IMR-90 (cell line): ENCODE measurements around the gene ZDHHC6. TPM values are rescaled to one million over a fixed set of nuclear protein-coding genes. Genes with fewer than 3 reads are reported as not detected.

Experiments used
- ATAC-seq: fragments of 200-7000 bp; cut with Tn5 transposase; 2 replicates; pipeline ENCODE4 v1.9.1; 2020; ENCODE audit warnings: low read depth, mild to moderate bottlenecking, moderate library complexity
- BruUV-seq: library from RNA; stranded (reverse); fragments of 400-500 nt; replicated peaks from 2 replicates; lab custom pipeline; 2021; lab: Mats Ljungman, UMichigan
- CTCF ChIA-PET: fragments of 300-600 bp; formaldehyde crosslinking; extraction: SDS; loops from one replicate; lab custom pipeline; 2021; ENCODE audit warnings: antibody characterized with exemption; lab: Yijun Ruan, JAX
- POLR2A ChIA-PET: fragments of 300-600 bp; sonication (Branson Sonifier 250); formaldehyde crosslinking; loops from one replicate; lab custom pipeline; 2022; ENCODE audit warnings: antibody characterized with exemption; ENCODE audit not compliant: unreplicated experiment; lab: Charles Lee
- DNase-seq: peaks from one replicate; pipeline ENCODE4 v3.0.0; 2013
- H2AFZ ChIP-seq: replicated peaks from 2 replicates; pipeline ENCODE3; 2013; ENCODE audit warnings: low read length, mild to moderate bottlenecking; ENCODE audit not compliant: poor library complexity
- H2AK5ac ChIP-seq: 2 replicates; pipeline ENCODE4 v1.6.1; 2013; ENCODE audit warnings: low read depth, low read length, inconsistent platforms
- H2AK9ac ChIP-seq: replicated peaks from 2 replicates; pipeline ENCODE3; 2013; ENCODE audit warnings: mild to moderate bottlenecking, low read depth, low read length, moderate library complexity; ENCODE audit not compliant: poor library complexity
- H2BK120ac ChIP-seq: 2 replicates; pipeline ENCODE4 v1.6.1; 2013; ENCODE audit warnings: low read depth, low read length, inconsistent platforms
- H2BK15ac ChIP-seq: 3 replicates; pipeline ENCODE4 v1.6.1; 2013; ENCODE audit warnings: low read depth, low read length, inconsistent platforms
- H2BK20ac ChIP-seq: 2 replicates; pipeline ENCODE4 v1.6.1; 2013; ENCODE audit warnings: low read depth, mild to moderate bottlenecking, inconsistent platforms, low read length, moderate library complexity
- H2BK5ac ChIP-seq: 2 replicates; pipeline ENCODE4 v1.6.1; 2013; ENCODE audit warnings: mild to moderate bottlenecking, low read depth, low read length, inconsistent platforms; ENCODE audit not compliant: poor library complexity, severe bottlenecking
- H3K14ac ChIP-seq: replicated peaks from 2 replicates; pipeline ENCODE4 v1.6.1; 2013; ENCODE audit warnings: low read depth, low read length, inconsistent platforms
- H3K18ac ChIP-seq: 2 replicates; pipeline ENCODE4 v1.6.1; 2013; ENCODE audit warnings: low read depth, low read length, control low read depth
- H3K23ac ChIP-seq: 2 replicates; pipeline ENCODE4 v1.6.1; 2013; ENCODE audit warnings: low read depth, low read length, inconsistent platforms
- H3K27ac ChIP-seq: 2 replicates; pipeline ENCODE4 v1.5.1; 2013; ENCODE audit warnings: mild to moderate bottlenecking, control low read depth, low read length; ENCODE audit not compliant: insufficient read depth
- H3K27me3 ChIP-seq: 2 replicates; pipeline ENCODE4 v1.6.1; 2013; ENCODE audit warnings: low read length; ENCODE audit not compliant: control insufficient read depth, insufficient read depth
- H3K36me3 ChIP-seq: 2 replicates; pipeline ENCODE4 v1.6.1; 2013; ENCODE audit warnings: low read length, mixed read lengths; ENCODE audit not compliant: control insufficient read depth, insufficient read depth
- H3K4ac ChIP-seq: 2 replicates; pipeline ENCODE4 v1.6.1; 2013; ENCODE audit warnings: low read depth, low read length, inconsistent platforms
- H3K4me1 ChIP-seq: 2 replicates; pipeline ENCODE4 v1.6.1; 2013; ENCODE audit warnings: low read length, mixed read lengths; ENCODE audit not compliant: control insufficient read depth, insufficient read depth
- H3K4me2 ChIP-seq: 2 replicates; pipeline ENCODE4 v1.6.1; 2013; ENCODE audit warnings: low read depth, mild to moderate bottlenecking, control low read depth, low read length, moderate library complexity
- H3K4me3 ChIP-seq: 2 replicates; pipeline ENCODE4 v1.5.1; 2013; ENCODE audit warnings: low read depth, mild to moderate bottlenecking, control low read depth, low read length, moderate library complexity; ENCODE audit not compliant: insufficient read depth
- H3K56ac ChIP-seq: 2 replicates; pipeline ENCODE4 v1.6.1; 2013; ENCODE audit warnings: low read length, inconsistent platforms; ENCODE audit not compliant: insufficient read depth; ENCODE audit errors: extremely low read depth
- H3K79me1 ChIP-seq, 2 experiments: 2 replicates each; pipeline ENCODE4 v1.6.1; 2013; ENCODE audit warnings: low read length in 2 of 2, inconsistent platforms in 1 of 2, low read depth in 1 of 2
- H3K9ac ChIP-seq: 2 replicates; pipeline ENCODE4 v1.6.1; 2013; ENCODE audit warnings: low read depth, low read length, control low read depth
- H3K9me1 ChIP-seq: 2 replicates; pipeline ENCODE4 v1.6.1; 2013; ENCODE audit warnings: low read length, inconsistent platforms; ENCODE audit not compliant: insufficient read depth
- H3K9me3 ChIP-seq: 2 replicates; pipeline ENCODE4 v1.6.1; 2013; ENCODE audit warnings: low read length; ENCODE audit not compliant: control insufficient read depth, insufficient read depth
- H4K20me1 ChIP-seq: 2 replicates; pipeline ENCODE4 v1.6.1; 2013; ENCODE audit warnings: low read length, inconsistent platforms; ENCODE audit not compliant: insufficient read depth
- H4K5ac ChIP-seq: 2 replicates; pipeline ENCODE4 v1.6.1; 2013; ENCODE audit warnings: mild to moderate bottlenecking, low read depth, low read length, control low read depth
- H4K8ac ChIP-seq, 2 experiments: 2 replicates each; pipeline ENCODE4 v1.6.1; 2013; ENCODE audit warnings: low read depth in 2 of 2, low read length in 2 of 2, control low read depth in 1 of 2, inconsistent platforms in 1 of 2
- H4K91ac ChIP-seq: 2 replicates; pipeline ENCODE4 v1.6.1; 2013; ENCODE audit warnings: low read depth, low read length, inconsistent platforms; ENCODE audit not compliant: insufficient read depth
- CEBPB ChIP-seq: IDR thresholded peaks from 2 replicates; pipeline ENCODE4 v1.6.1; 2012; ENCODE audit warnings: low read depth, low read length, improper control_type of control experiment
- CHD1 ChIP-seq: IDR thresholded peaks from 2 replicates; pipeline ENCODE4 v1.6.1; 2012; ENCODE audit warnings: low read depth, low read length, improper control_type of control experiment
- FOS ChIP-seq: fragments of 150-350 bp; IDR thresholded peaks from 2 replicates; pipeline ENCODE4 v1.6.1; 2016; ENCODE audit warnings: low read depth, low read length
- MAFK ChIP-seq: IDR thresholded peaks from 2 replicates; pipeline ENCODE4 v1.6.1; 2012; ENCODE audit warnings: low read depth, low read length, improper control_type of control experiment
- MAZ ChIP-seq: IDR thresholded peaks from 2 replicates; pipeline ENCODE4 v1.6.1; 2012; ENCODE audit warnings: low read depth, mild to moderate bottlenecking, low read length, improper control_type of control experiment, moderate library complexity, borderline replicate concordance
- MXI1 ChIP-seq: IDR thresholded peaks from 2 replicates; pipeline ENCODE4 v1.6.1; 2012; ENCODE audit warnings: low read depth, mild to moderate bottlenecking, low read length, moderate library complexity, borderline replicate concordance
- NFE2L2 ChIP-seq: fragments of 150-350 bp; IDR thresholded peaks from 2 replicates; pipeline ENCODE4 v1.6.1; 2016; ENCODE audit warnings: low read depth, mild to moderate bottlenecking, low read length
- RCOR1 ChIP-seq: IDR thresholded peaks from 2 replicates; pipeline ENCODE4 v1.6.1; 2012; ENCODE audit warnings: mild to moderate bottlenecking, low read length, improper control_type of control experiment; ENCODE audit not compliant: insufficient replicate concordance
- RFX5 ChIP-seq: IDR thresholded peaks from 2 replicates; pipeline ENCODE4 v1.8.0; 2012; ENCODE audit warnings: low read depth, mild to moderate bottlenecking, low read length, moderate library complexity
- WGBS, 2 experiments: methylation state at CpG; one replicate each; pipeline versions ENCODE4 v1.1.5 to v1.1.7; 2013; ENCODE audit warnings: missing lambda C conversion rate in 2 of 2; ENCODE audit not compliant: insufficient read length in 1 of 2; ENCODE audit errors: extremely low coverage in 2 of 2; 5-methylcytosine and 5-hydroxymethylcytosine counted together
- dilution Hi-C: fragments of 300-500 bp; cut with HindIII; formaldehyde crosslinking; loops from one replicate; pipeline ENCODE4 v1.14.3; 2018; ENCODE audit warnings: low sequenced_read_pairs; ENCODE audit not compliant: unreplicated experiment
- in situ Hi-C: fragments of 300-500 bp; cut with MboI; formaldehyde crosslinking; loops from 3 replicates; pipeline ENCODE4 v1.14.3; 2019; ENCODE audit warnings: low sequenced_read_pairs, inconsistent platforms, mixed read lengths
- intact Hi-C: fragments of 100-400 bp; cut with micrococcal nuclease; formaldehyde crosslinking; loops from 2 replicates; pipeline ENCODE4 v1.10.0; 2022
- polyA plus RNA-seq, 3 experiments: library from polyadenylated mRNA; depleted of rRNA; stranded (reverse); fragments of >200 nt; gene quantifications; 2 replicates each; pipeline ENCODE4 v1.2.3, GENCODE V29; 2012; ENCODE audit warnings: low replicate concordance in 1 of 3
- total RNA-seq: library from RNA; depleted of rRNA; stranded (reverse); fragments of >200 nt; gene quantifications from 2 replicates; pipeline ENCODE4 v1.2.3, GENCODE V29; 2012
- TF ChIP-seq, protein P1 (sequence below): fragments of 150-350 bp; IDR thresholded peaks from 2 replicates; pipeline ENCODE4 v1.6.1; 2017; ENCODE audit warnings: mild to moderate bottlenecking, antibody characterized with exemption, low read length, low read depth

Gene ZDHHC6
- total and polyA plus RNA-seq, 2 of the 4 experiments (the other 2 are of a cell fraction): 17.4 to 21.6 TPM

DNA sequence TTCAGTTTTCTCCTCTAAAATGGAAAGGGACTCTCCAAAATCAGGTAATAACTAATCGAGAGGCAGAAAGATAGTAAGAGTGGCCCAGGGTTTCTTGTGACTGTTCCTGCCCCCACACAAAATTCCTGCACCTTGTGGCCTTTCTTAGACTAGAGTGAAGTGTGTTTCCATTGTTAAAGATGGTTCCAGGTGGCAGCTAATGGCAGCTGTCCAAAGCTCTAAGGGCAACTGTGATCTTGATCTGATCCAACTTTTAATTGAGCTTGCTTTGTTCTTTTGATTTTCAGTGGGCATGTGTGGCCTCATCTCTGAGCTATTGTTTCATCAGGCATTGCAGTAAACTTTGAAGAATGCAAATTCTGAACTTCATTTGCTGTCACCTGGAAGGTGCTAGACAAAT is 53.4 kb downstream of the ZDHHC6 start:
- WGBS, 2 experiments: no CpG with 5 or more reads among the region's 1 CpG

More for the DNA sequence above, 53.4 kb downstream of the ZDHHC6 start:
- 0 out of 2 replicates have a peak, but pooled peaks cover 5% of the 10 kb centered on the region for H3K9me1 ChIP-seq
- peaks cover 7% of the 10 kb centered on the region for H3K4me1 ChIP-seq
- no peak overlapping the region for H3K14ac ChIP-seq
- H2BK15ac ChIP-seq: no peak overlapping the region
- H3K27ac ChIP-seq: no peak overlapping the region
- intact Hi-C loops: no loop called here
- no peak overlapping the region for H4K91ac ChIP-seq
- dilution Hi-C loops: no loop called here
- H2AK5ac ChIP-seq: no peak overlapping the region
- no peak overlapping the region for H4K5ac ChIP-seq
- TF ChIP-seq MXI1: no peak
- no peak for TF ChIP-seq RFX5
- TF ChIP-seq, protein P1, sequence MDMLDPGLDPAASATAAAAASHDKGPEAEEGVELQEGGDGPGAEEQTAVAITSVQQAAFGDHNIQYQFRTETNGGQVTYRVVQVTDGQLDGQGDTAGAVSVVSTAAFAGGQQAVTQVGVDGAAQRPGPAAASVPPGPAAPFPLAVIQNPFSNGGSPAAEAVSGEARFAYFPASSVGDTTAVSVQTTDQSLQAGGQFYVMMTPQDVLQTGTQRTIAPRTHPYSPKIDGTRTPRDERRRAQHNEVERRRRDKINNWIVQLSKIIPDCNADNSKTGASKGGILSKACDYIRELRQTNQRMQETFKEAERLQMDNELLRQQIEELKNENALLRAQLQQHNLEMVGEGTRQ: no peak
- TF ChIP-seq MAFK: no peak
- no peak for TF ChIP-seq RCOR1
- no peak for TF ChIP-seq FOS
- no peak for TF ChIP-seq CHD1
- TF ChIP-seq MAZ: no peak
- TF ChIP-seq NFE2L2: no peak
- TF ChIP-seq CEBPB: no peak
- no peak overlapping the region for H3K9ac ChIP-seq
- no peak overlapping the region for H3K18ac ChIP-seq
- CTCF ChIA-PET: no interaction called here
- no peak overlapping the region for H2BK5ac ChIP-seq
- H4K20me1 ChIP-seq: no peaks in the 10 kb centered on the region
- H3K4me3 ChIP-seq: no peak overlapping the region
- H2AFZ ChIP-seq: no peak overlapping the region
- H3K36me3 ChIP-seq: no peaks in the 10 kb centered on the region
- H3K79me1 ChIP-seq: no peaks in the 10 kb centered on the region
- DNase-seq (no peak), ATAC-seq (no peak)
- H3K56ac ChIP-seq: no peak overlapping the region
- H3K27me3 ChIP-seq: peaks cover 5% of the 10 kb centered on the region; the same call in 1 of the 2 replicates
- H3K4me2 ChIP-seq: no peak overlapping the region
- H3K4ac ChIP-seq: no peak overlapping the region
- H2BK20ac ChIP-seq: no peak overlapping the region
- H3K23ac ChIP-seq: no peak overlapping the region
- no peak overlapping the region for H2BK120ac ChIP-seq
- H2AK9ac ChIP-seq: no peak overlapping the region
- in situ Hi-C loops: no loop called here
- BruUV-seq: no TSS peak
- H3K9me3 ChIP-seq: no peaks in the 10 kb centered on the region
- POLR2A ChIA-PET: no interaction called here
- H4K8ac ChIP-seq: no peak overlapping the region
